ENCODE results near the gene NRIP1. TPM values are rescaled to one million over a fixed set of nuclear protein-coding genes. Genes with fewer than 3 reads are reported as not detected.

Gene NRIP1
- total RNA-seq = 10 to 100 TPM; 31.0 to 33.0 (median 32.2) TPM

DNA sequence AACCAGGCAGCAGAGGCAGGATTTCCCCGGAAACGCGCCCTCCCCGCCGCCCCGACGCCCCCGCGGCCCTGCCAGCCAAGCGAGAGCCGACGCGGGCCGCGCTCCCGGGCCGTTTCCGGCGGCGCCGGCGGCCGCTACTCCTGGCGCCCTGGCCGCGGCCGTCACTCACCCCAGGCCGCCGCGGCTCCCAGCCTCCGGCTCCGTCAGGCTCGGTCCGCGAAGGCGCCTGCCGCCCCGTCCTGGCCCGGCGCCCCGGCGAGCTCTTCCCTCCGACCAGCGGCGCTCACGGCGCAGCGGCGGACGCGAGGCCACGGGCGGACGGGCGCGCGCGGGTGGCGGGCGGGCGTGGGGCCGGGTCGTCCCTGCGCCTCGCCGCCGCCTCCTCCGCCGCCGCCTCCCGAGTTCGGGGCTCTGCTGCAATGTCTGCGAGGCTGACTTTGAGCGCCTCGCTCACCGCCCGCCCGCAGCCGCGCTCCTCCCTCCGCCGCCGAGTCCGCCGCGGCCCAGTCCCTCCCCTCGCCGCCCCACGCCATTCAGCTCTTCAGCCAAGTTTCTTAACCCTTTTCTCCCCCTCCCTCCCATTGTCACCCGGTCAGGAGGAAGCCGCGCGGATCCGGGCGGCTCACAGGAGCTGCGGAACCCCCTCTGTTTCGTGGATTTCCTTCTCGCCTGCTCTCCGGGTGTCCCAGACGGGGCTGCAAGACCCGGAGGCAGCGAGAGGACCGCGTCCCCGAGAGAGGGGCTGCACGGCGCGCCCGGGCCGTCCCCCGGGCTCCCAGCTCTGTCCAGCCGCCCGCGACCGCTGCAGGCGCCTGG, at the start of gene NRIP1:
TSS of gene NRIP1 (minus strand) at position 425 of the 816 bp plus-strand sequence. CDS start 96,808 bp downstream, outside the sequence.
- TF ChIP-seq, protein P1, sequence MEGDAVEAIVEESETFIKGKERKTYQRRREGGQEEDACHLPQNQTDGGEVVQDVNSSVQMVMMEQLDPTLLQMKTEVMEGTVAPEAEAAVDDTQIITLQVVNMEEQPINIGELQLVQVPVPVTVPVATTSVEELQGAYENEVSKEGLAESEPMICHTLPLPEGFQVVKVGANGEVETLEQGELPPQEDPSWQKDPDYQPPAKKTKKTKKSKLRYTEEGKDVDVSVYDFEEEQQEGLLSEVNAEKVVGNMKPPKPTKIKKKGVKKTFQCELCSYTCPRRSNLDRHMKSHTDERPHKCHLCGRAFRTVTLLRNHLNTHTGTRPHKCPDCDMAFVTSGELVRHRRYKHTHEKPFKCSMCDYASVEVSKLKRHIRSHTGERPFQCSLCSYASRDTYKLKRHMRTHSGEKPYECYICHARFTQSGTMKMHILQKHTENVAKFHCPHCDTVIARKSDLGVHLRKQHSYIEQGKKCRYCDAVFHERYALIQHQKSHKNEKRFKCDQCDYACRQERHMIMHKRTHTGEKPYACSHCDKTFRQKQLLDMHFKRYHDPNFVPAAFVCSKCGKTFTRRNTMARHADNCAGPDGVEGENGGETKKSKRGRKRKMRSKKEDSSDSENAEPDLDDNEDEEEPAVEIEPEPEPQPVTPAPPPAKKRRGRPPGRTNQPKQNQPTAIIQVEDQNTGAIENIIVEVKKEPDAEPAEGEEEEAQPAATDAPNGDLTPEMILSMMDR (IDR thresholded peaks at IDR 0.05) = peak in 2 of 5 experiments; percentile 16 to 19
- TF ChIP-seq POLR2A (IDR thresholded peaks at IDR 0.05) (peak; percentile 89 to 93), EP300 (IDR thresholded peaks at IDR 0.05) (peak in 1 of 2 donors; percentile 90)
- WGBS, 2 donors = 0% methylated on average over 30 to 82 of the region's 116 CpGs
- no peaks in the 10 kb centered on the region for H3K27me3 ChIP-seq
- H3K27ac ChIP-seq = peak within 1 kb of the TSS; percentile 91 to 99 (median 98)
- H3K9me3 ChIP-seq = no peaks in the 10 kb centered on the region
- DNase-seq (ENCODE audit: low spot score in 2 of 2) = peak; percentile 76 to 78
- H3K4me3 ChIP-seq = peak within 1 kb of the TSS; percentile 88 to 97 (median 96)
- H3K36me3 ChIP-seq = no peaks in the 10 kb centered on the region
- peaks cover 0 to 41% (median 24%) of the 10 kb centered on the region in 4 donors for H3K4me1 ChIP-seq

- TF ChIP-seq, protein P1 (IDR thresholded peaks at IDR 0.05) = no peak
- H3K36me3 ChIP-seq = no peaks in the 10 kb centered on the region
- no peaks in the 10 kb centered on the region for H3K4me1 ChIP-seq
- H3K9me3 ChIP-seq = no peaks in the 10 kb centered on the region
- no peak overlapping the region for H3K27ac ChIP-seq
- H3K4me3 ChIP-seq = no peak overlapping the region
- 80 to 86% methylated on average over 4 of the region's 4 CpGs for WGBS, 2 donors
- H3K27me3 ChIP-seq = no peaks in the 10 kb centered on the region
- DNase-seq (ENCODE audit: low spot score in 2 of 2) = no peak
These were observed 48.1 kb upstream of the NRIP1 start for GRCh38 chr21:15112858-15113257.

- whole genome bisulfite sequencing, 2 donors = 76 to 83% methylated on average over 2 of the region's 2 CpGs
- no peak for TF ChIP-seq EP300 (IDR thresholded peaks at IDR 0.05)
- no peak for TF ChIP-seq POLR2A (IDR thresholded peaks at IDR 0.05)
- TF ChIP-seq, protein P1 (IDR thresholded peaks at IDR 0.05) = no peak
- Histone ChIP-seq H3K27ac (no peak overlapping the region), H3K9me3 (no peaks in the 10 kb centered on the region), H3K4me3 (no peak overlapping the region), H3K4me1 (no peaks in the 10 kb centered on the region), H3K27me3 (no peaks in the 10 kb centered on the region), H3K36me3 (no peaks in the 10 kb centered on the region)
- DNase-seq (ENCODE audit: low spot score in 2 of 2) = no peak
These were observed 44.0 kb upstream of the NRIP1 start for GRCh38 chr21:15108801-15109200.

DNA sequence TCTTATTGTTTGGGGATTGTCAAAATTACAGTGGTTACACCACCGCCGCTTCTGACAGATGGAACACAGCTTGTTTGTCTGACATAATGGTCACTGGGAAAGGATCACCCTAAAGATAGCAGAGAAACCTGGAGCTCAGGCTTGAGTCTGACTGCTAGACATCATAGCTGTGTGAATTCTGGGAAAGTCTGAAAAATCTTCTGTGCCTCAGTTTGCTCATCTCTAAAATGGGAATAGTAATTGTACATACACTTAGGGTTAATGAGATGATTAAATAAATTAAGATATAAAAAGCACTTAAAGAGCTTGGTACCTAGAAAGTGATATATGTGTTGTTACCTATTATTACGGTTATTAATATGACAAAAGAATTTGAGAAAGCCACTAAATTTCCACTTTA, 39.7 kb upstream of the NRIP1 start:
- no peaks in the 10 kb centered on the region for H3K27me3 ChIP-seq
- H3K4me1 ChIP-seq = no peaks in the 10 kb centered on the region
- TF ChIP-seq POLR2A (IDR thresholded peaks at IDR 0.05) (no peak), EP300 (IDR thresholded peaks at IDR 0.05) (no peak)
- TF ChIP-seq, protein P1 (IDR thresholded peaks at IDR 0.05) = no peak
- H3K9me3 ChIP-seq = no peaks in the 10 kb centered on the region
- WGBS, 2 donors = 89 to 90% methylated on average over 3 of the region's 3 CpGs
- no peaks in the 10 kb centered on the region for H3K36me3 ChIP-seq
- H3K27ac ChIP-seq = no peak overlapping the region
- no peak for DNase-seq (ENCODE audit: low spot score in 2 of 2)
- no peak overlapping the region for H3K4me3 ChIP-seq

GRCh38 chr21:15098908-15099307, 34.1 kb upstream of the NRIP1 start:
- DNase-seq (ENCODE audit: low spot score in 2 of 2) = no peak
- TF ChIP-seq EP300 (IDR thresholded peaks at IDR 0.05) (no peak), POLR2A (IDR thresholded peaks at IDR 0.05) (no peak)
- TF ChIP-seq, protein P1 (IDR thresholded peaks at IDR 0.05) = no peak
- H3K4me1 ChIP-seq = no peaks in the 10 kb centered on the region
- no peaks in the 10 kb centered on the region for H3K36me3 ChIP-seq
- H3K27ac ChIP-seq = no peak overlapping the region
- H3K9me3 ChIP-seq = no peaks in the 10 kb centered on the region
- no peaks in the 10 kb centered on the region for H3K27me3 ChIP-seq
- no peak overlapping the region for H3K4me3 ChIP-seq
- WGBS, 2 donors = 86 to 88% methylated on average over 3 of the region's 3 CpGs

Data from tibial nerve (tissue), 4 donors.